H1 (cell line): ENCODE measurements around the gene CMIP. TPM values are rescaled to one million over a fixed set of nuclear protein-coding genes. Genes with fewer than 3 reads are reported as not detected.

Experiments
- CTCF ChIA-PET: fragments of 300-600 bp; sonication (Branson Sonifier 250); formaldehyde crosslinking; loops from one replicate; lab custom pipeline; 2021; ENCODE audit not compliant: partially characterized antibody; lab: Charles Lee
- POLR2A ChIA-PET: fragments of 300-600 bp; sonication (Branson Sonifier 250); formaldehyde crosslinking; loops from one replicate; lab custom pipeline; 2021; ENCODE audit warnings: inconsistent platforms; ENCODE audit not compliant: partially characterized antibody; lab: Charles Lee
- DNase-seq, 2 experiments: peaks; one replicate each; pipeline versions ENCODE4 v3.0.0 to v3.0.0-alpha.2; 2010 to 2022; ENCODE audit warnings: low spot score in 2 of 2, low read depth in 1 of 2, mixed read lengths in 1 of 2
- FAIRE-seq: peaks from 2 replicates; lab custom pipeline; 2011; peaks lifted over from hg19 to GRCh38; lab: Jason Lieb, UNC
- H2AFZ ChIP-seq: 2 replicates; pipeline ENCODE4 v1.8.1; 2012; ENCODE audit warnings: low read length, inconsistent platforms
- H2AK5ac ChIP-seq: 2 replicates; pipeline ENCODE4 v1.6.1; 2013; ENCODE audit warnings: low read depth, low read length
- H2BK120ac ChIP-seq: replicated peaks from 2 replicates; pipeline ENCODE3; 2013; ENCODE audit warnings: low read depth, low read length, inconsistent platforms
- H2BK12ac ChIP-seq: 2 replicates; pipeline ENCODE4 v1.6.1; 2013; ENCODE audit warnings: low read depth, low read length
- H2BK15ac ChIP-seq: 2 replicates; pipeline ENCODE4 v1.6.1; 2013; ENCODE audit warnings: low read length
- H2BK20ac ChIP-seq: 2 replicates; pipeline ENCODE4 v1.6.1; 2013; ENCODE audit warnings: low read length
- H2BK5ac ChIP-seq: 2 replicates; pipeline ENCODE4 v1.6.1; 2013; ENCODE audit warnings: low read depth, low read length
- H3K14ac ChIP-seq: 2 replicates; pipeline ENCODE4 v1.6.1; 2013; ENCODE audit warnings: inconsistent platforms; ENCODE audit not compliant: insufficient read length
- H3K18ac ChIP-seq: 2 replicates; pipeline ENCODE4 v1.6.1; 2013; ENCODE audit warnings: low read length; ENCODE audit errors: extremely low read depth
- H3K23ac ChIP-seq: 2 replicates; pipeline ENCODE4 v1.6.1; 2013; ENCODE audit warnings: inconsistent platforms; ENCODE audit not compliant: insufficient read length
- H3K23me2 ChIP-seq: 2 replicates; pipeline ENCODE4 v1.6.1; 2013; ENCODE audit warnings: low read depth, low read length
- H3K27ac ChIP-seq: 2 replicates; pipeline ENCODE4 v1.6.1; 2011; ENCODE audit warnings: low read depth, low read length, inconsistent platforms
- H3K27me3 ChIP-seq, 4 experiments: replicated peaks in 1 of 4; 1 replicate in 1 of 4; 2 replicates in 3 of 4; pipeline versions ENCODE4 v1.6.1 to v1.8.1; 2011 to 2013; ENCODE audit warnings: low read length in 3 of 4, mild to moderate bottlenecking in 3 of 4, inconsistent platforms in 2 of 4, mixed read lengths in 2 of 4, moderate library complexity in 1 of 4; ENCODE audit not compliant: control insufficient read depth in 3 of 4, insufficient read depth in 3 of 4; ENCODE audit errors: extremely low read depth in 1 of 4
- H3K36me3 ChIP-seq, 4 experiments: 2 replicates each; pipeline versions ENCODE4 v1.6.1 to v1.8.1; 2011 to 2013; ENCODE audit warnings: mild to moderate bottlenecking in 4 of 4, low read length in 3 of 4, moderate library complexity in 2 of 4, control low read depth in 1 of 4, inconsistent platforms in 1 of 4; ENCODE audit not compliant: insufficient read depth in 4 of 4, control insufficient read depth in 2 of 4
- H3K4ac ChIP-seq: replicated peaks from 2 replicates; pipeline ENCODE3; 2013; ENCODE audit warnings: low read length, low read depth, mixed read lengths, inconsistent platforms; ENCODE audit not compliant: insufficient read length
- H3K4me1 ChIP-seq, 4 experiments: replicated peaks in 1 of 4; 1 replicate in 1 of 4; 2 replicates in 3 of 4; pipeline versions ENCODE4 v1.6.1 to v1.8.1; 2011 to 2013; ENCODE audit warnings: low read length in 3 of 4, inconsistent platforms in 2 of 4, mixed read lengths in 1 of 4; ENCODE audit not compliant: insufficient read depth in 4 of 4, control insufficient read depth in 3 of 4
- H3K4me2 ChIP-seq, 2 experiments: 2 replicates each; pipeline versions ENCODE4 v1.6.1 to v1.8.1; 2011 to 2013; ENCODE audit warnings: low read depth in 2 of 2, low read length in 2 of 2, control low read depth in 1 of 2, inconsistent platforms in 1 of 2, mild to moderate bottlenecking in 1 of 2; ENCODE audit not compliant: insufficient read depth in 1 of 2
- H3K4me3 ChIP-seq, 4 experiments: fragments of 200-600, 300-600 bp in 1 of 4; sonication (generic), shearing (Covaris generic), sonication (Bioruptor Twin) in 1 of 4; 2 replicates each; pipeline versions ENCODE4 v1.5.1 to v1.8.1; 2011 to 2016; ENCODE audit warnings: low read length in 4 of 4, low read depth in 3 of 4, control low read depth in 2 of 4, inconsistent platforms in 2 of 4, mild to moderate bottlenecking in 2 of 4, mixed read lengths in 1 of 4, moderate library complexity in 1 of 4; ENCODE audit not compliant: insufficient read depth in 2 of 4; ENCODE audit errors: extremely low read depth in 1 of 4
- H3K56ac ChIP-seq: replicated peaks from 2 replicates; pipeline ENCODE3; 2013; ENCODE audit warnings: low read depth, mild to moderate bottlenecking, mixed read lengths, low read length, inconsistent platforms; ENCODE audit not compliant: insufficient read length
- H3K79me1 ChIP-seq: 2 replicates; pipeline ENCODE4 v1.6.1; 2013; ENCODE audit warnings: low read depth, low read length, control low read depth
- H3K79me2 ChIP-seq, 2 experiments: 2 replicates each; pipeline versions ENCODE4 v1.6.1 to v1.8.1; 2012 to 2013; ENCODE audit warnings: low read length in 2 of 2, mild to moderate bottlenecking in 2 of 2, inconsistent platforms in 1 of 2; ENCODE audit not compliant: insufficient read depth in 2 of 2, control insufficient read depth in 1 of 2
- H3K9ac ChIP-seq, 4 experiments: replicated peaks in 1 of 4; 1 replicate in 1 of 4; 2 replicates in 3 of 4; pipeline versions ENCODE4 v1.6.1 to v1.8.1; 2011 to 2013; ENCODE audit warnings: low read depth in 3 of 4, low read length in 3 of 4, control low read depth in 2 of 4, mild to moderate bottlenecking in 2 of 4, moderate library complexity in 2 of 4, inconsistent platforms in 1 of 4; ENCODE audit errors: extremely low read depth in 1 of 4
- H3K9me3 ChIP-seq, 2 experiments: 2 replicates each; pipeline versions ENCODE4 v1.6.1 to v1.8.1; 2012 to 2013; ENCODE audit warnings: mild to moderate bottlenecking in 2 of 2, moderate library complexity in 2 of 2, control low read depth in 1 of 2, inconsistent platforms in 1 of 2, low read depth in 1 of 2, low read length in 1 of 2, mixed read lengths in 1 of 2; ENCODE audit not compliant: insufficient read depth in 2 of 2
- H4K20me1 ChIP-seq, 2 experiments: replicated peaks in 1 of 2; 2 replicates each; pipeline versions ENCODE3 to v1.8.1; 2011 to 2013; ENCODE audit warnings: inconsistent platforms in 2 of 2, low read length in 2 of 2, mild to moderate bottlenecking in 1 of 2; ENCODE audit not compliant: insufficient read depth in 2 of 2, control insufficient read depth in 1 of 2
- H4K5ac ChIP-seq: 2 replicates; pipeline ENCODE4 v1.6.1; 2013; ENCODE audit warnings: low read length, low read depth, mixed read lengths, inconsistent platforms; ENCODE audit not compliant: insufficient read length
- H4K8ac ChIP-seq: 2 replicates; pipeline ENCODE4 v1.8.0; 2013; ENCODE audit warnings: mild to moderate bottlenecking, moderate library complexity, low read length, inconsistent platforms; ENCODE audit not compliant: insufficient read depth; ENCODE audit errors: extremely low read depth
- H4K91ac ChIP-seq: replicated peaks from 2 replicates; pipeline ENCODE3; 2013; ENCODE audit warnings: low read length, mixed read lengths, inconsistent platforms; ENCODE audit not compliant: insufficient read length
- ASH2L ChIP-seq: fragments of 200-600, 300-600 bp; sonication (generic); IDR thresholded peaks from one replicate; pipeline ENCODE4 v1.7.1; 2017; ENCODE audit warnings: low read length
- GABPA ChIP-seq: IDR thresholded peaks from 2 replicates; pipeline ENCODE4 v1.6.1; 2011; ENCODE audit warnings: mild to moderate bottlenecking, low read length, moderate library complexity, borderline replicate concordance; ENCODE audit not compliant: insufficient read depth
- GTF2F1 ChIP-seq: IDR thresholded peaks from 2 replicates; pipeline ENCODE4 v1.6.1; 2012; ENCODE audit warnings: low read depth, low read length, improper control_type of control experiment, borderline replicate concordance
- KDM1A ChIP-seq: fragments of 200-600, 300-600 bp; sonication (generic); IDR thresholded peaks from 2 replicates; pipeline ENCODE4 v1.7.1; 2016; ENCODE audit warnings: mild to moderate bottlenecking, low read length, borderline replicate concordance
- RFX5 ChIP-seq: IDR thresholded peaks from 2 replicates; pipeline ENCODE4 v1.6.1; 2011; ENCODE audit warnings: low read depth, low read length, improper control_type of control experiment, borderline replicate concordance
- TCF12 ChIP-seq: IDR thresholded peaks from 2 replicates; pipeline ENCODE4 v1.6.1; 2011; ENCODE audit warnings: low read depth, mild to moderate bottlenecking, low read length
- WGBS, 2 experiments: shearing (Covaris generic) in 1 of 2; methylation state at CpG; one replicate each; pipeline versions ENCODE4 v1.1.6 to v1.1.7; 2013 to 2015; ENCODE audit warnings: low lambda C conversion rate in 2 of 2, mixed read lengths in 2 of 2, inconsistent platforms in 1 of 2, low coverage in 1 of 2, missing lambda C conversion rate in 1 of 2; ENCODE audit not compliant: insufficient replicate concordance in 2 of 2, insufficient coverage in 1 of 2, insufficient read length in 1 of 2; ENCODE audit errors: extremely low coverage in 1 of 2, missing lambda C conversion rate in 1 of 2; 5-methylcytosine and 5-hydroxymethylcytosine counted together
- polyA plus RNA-seq, 7 experiments: library from polyadenylated mRNA; depleted of rRNA in 3 of 7; stranded (reverse) in 5 of 7; unstranded in 2 of 7; fragments of >200 nt in 5 of 7; fragments of 200-250 nt in 2 of 7; gene quantifications; 1 replicate in 5 of 7; 2 replicates in 1 of 7; 4 replicates in 1 of 7; pipeline versions ENCODE4 v1.2.1 to v1.2.3, GENCODE V29; 2011 to 2013; ENCODE audit warnings: missing spikeins in 2 of 7, mixed read lengths in 2 of 7
- total RNA-seq: library from RNA; stranded (reverse); fragmentation: NEBNext Ultra II Directional; extraction: Animal tissue kit (Norgen Biotek cat#: 25700); gene quantifications from 2 replicates; pipeline ENCODE4 v1.2.1, GENCODE V29; 2021

CMIP gene
- total and polyA plus RNA-seq, 2 of the 8 experiments (the other 6 are each of a cell fraction or from before 2014, with no cell fraction given), result 7.9 to 53.2 TPM

DNA sequence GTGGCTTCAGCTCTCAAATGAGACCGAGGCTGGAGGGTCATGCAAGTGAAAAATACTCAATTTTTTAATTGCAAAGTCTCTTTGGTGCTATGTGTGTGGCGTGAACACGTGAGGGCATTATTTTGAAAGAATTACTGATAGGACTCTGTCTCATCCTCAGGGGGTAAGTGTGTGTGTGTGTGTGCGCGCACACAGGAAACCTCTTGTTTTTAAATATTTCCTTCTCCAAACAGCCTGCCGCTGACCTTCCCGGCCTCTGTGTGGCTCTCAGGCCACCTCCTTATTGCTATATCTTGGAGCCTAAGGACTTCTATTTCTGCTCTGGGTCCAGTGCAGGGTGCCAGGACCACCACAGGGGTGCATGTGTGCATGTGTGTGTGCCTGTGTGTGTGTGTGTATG is 99.7 kb downstream of the CMIP start:
- peaks cover 4 to 86% of the 10 kb centered on the region in 2 experiments; a peak in 3 of 4 replicates for H3K79me2 ChIP-seq
- peaks cover 3% of the 10 kb centered on the region; the same call in 1 of the 2 replicates for H3K23me2 ChIP-seq
- no peaks in the 10 kb centered on the region for H3K27me3 ChIP-seq
- no peak overlapping the region for H2BK20ac ChIP-seq
- no peak overlapping the region for H3K14ac ChIP-seq
- H3K18ac ChIP-seq, result no peak overlapping the region
- no peak overlapping the region for H3K4me2 ChIP-seq
- H2AK5ac ChIP-seq, result no peak overlapping the region
- no peak overlapping the region for H4K91ac ChIP-seq
- H3K36me3 ChIP-seq, result no peaks in the 10 kb centered on the region
- H2AFZ ChIP-seq, result no peak overlapping the region
- peaks cover 0 to 9% (median 5%) of the 10 kb centered on the region in 4 experiments; a peak in 4 of 7 replicates for H3K4me1 ChIP-seq
- H3K9me3 ChIP-seq, result no peaks in the 10 kb centered on the region
- no peak overlapping the region for H3K4ac ChIP-seq
- H2BK12ac ChIP-seq, result no peak overlapping the region
- H2BK5ac ChIP-seq, result no peak overlapping the region
- H3K56ac ChIP-seq, result no peak overlapping the region
- H4K5ac ChIP-seq, result no peak overlapping the region
- H3K4me3 ChIP-seq, result no peak overlapping the region
- H4K20me1 ChIP-seq, result peaks cover 6 to 33% of the 10 kb centered on the region in 2 experiments
- DNase-seq (no peak), FAIRE-seq (no peak)
- no peak overlapping the region for H2BK120ac ChIP-seq
- no peak overlapping the region for H2BK15ac ChIP-seq
- H3K23ac ChIP-seq, result no peak overlapping the region
- CTCF ChIA-PET, result interaction anchor here (0.9 to 2.6 kb wide), 6 partner anchors 11 to 153 kb away, joined by 3 to 6 read pairs (median 3); no protein-coding TSS in a partner anchor
- peaks cover 53% of the 10 kb centered on the region for H3K79me1 ChIP-seq
- H3K9ac ChIP-seq, result no peak overlapping the region
- H3K27ac ChIP-seq, result no peak overlapping the region
- no peak overlapping the region for H4K8ac ChIP-seq
- POLR2A ChIA-PET, result no interaction called here
- WGBS, 2 experiments, result 94% methylated on average over 7 of the region's 7 CpGs; no CpG with 5 or more reads in 1 of the 2 experiments
- no peak for TF ChIP-seq RFX5
- TF ChIP-seq GTF2F1, result no peak
- TF ChIP-seq ASH2L, result no peak
- TF ChIP-seq GABPA, result no peak
- TF ChIP-seq KDM1A, result no peak
- TF ChIP-seq TCF12, result no peak
